HepG2 (cell line): ENCODE measurements around the gene ADAMTS17. TPM values are rescaled to one million over a fixed set of nuclear protein-coding genes. Genes with fewer than 3 reads are reported as not detected.

Experiments
- PRPF4 ChIP-seq: fragments of 200-400 bp; formaldehyde crosslinking; IDR thresholded peaks from 2 replicates; pipeline ENCODE4 v1.6.1; 2016; ENCODE audit warnings: low read length, low read depth; ENCODE audit not compliant: poor library complexity, severe bottlenecking
- ZNF407 ChIP-seq: sonication (generic); formaldehyde crosslinking; IDR thresholded peaks from one replicate; pipeline ENCODE4 v1.5.1; 2020; ENCODE audit warnings: mild to moderate bottlenecking, missing genetic modification reagents; ENCODE audit errors: not compliant biosample characterization
- ZNF530 ChIP-seq: sonication (generic); formaldehyde crosslinking; IDR thresholded peaks from 2 replicates; pipeline ENCODE4 v1.5.0; 2020; ENCODE audit warnings: low read depth, mild to moderate bottlenecking, missing genetic modification reagents
- polyA plus RNA-seq, 8 experiments: library from polyadenylated mRNA; depleted of rRNA in 3 of 8; stranded (reverse) in 7 of 8; unstranded in 1 of 8; fragments of >200 nt; fragmentation: Illumina TruSeq in 4 of 8; extraction: Trizol in 4 of 8; gene quantifications; 2 replicates each; pipeline versions ENCODE4 v1.2.1 to v1.2.3, GENCODE V29; 2011 to 2016; ENCODE audit warnings: low read depth in 4 of 8, missing spikeins in 1 of 8, mixed read lengths in 1 of 8; ENCODE audit not compliant: insufficient read depth in 1 of 8
- total RNA-seq, 5 experiments: library from RNA; depleted of rRNA; stranded (reverse); fragments of >200 nt; fragmentation: Illumina TruSeq; extraction: Trizol; gene quantifications; 2 replicates each; pipeline ENCODE4 v1.2.3, GENCODE V29; 2016; ENCODE audit warnings: low read depth in 1 of 5
- TF ChIP-seq, protein P1 (sequence below): sonication (generic); formaldehyde crosslinking; IDR thresholded peaks from 2 replicates; pipeline ENCODE4 v1.4.0; 2020; ENCODE audit warnings: mild to moderate bottlenecking, missing genetic modification reagents

Gene ADAMTS17
- total and polyA plus RNA-seq, 2 of the 13 experiments (the other 11 are each of a cell fraction or from before 2014, with no cell fraction given): 0.02 to 0.04 TPM

- TF ChIP-seq ZNF407 (CRISPR knock-in tag): no peak
- no peak for TF ChIP-seq PRPF4
- TF ChIP-seq, protein P1, sequence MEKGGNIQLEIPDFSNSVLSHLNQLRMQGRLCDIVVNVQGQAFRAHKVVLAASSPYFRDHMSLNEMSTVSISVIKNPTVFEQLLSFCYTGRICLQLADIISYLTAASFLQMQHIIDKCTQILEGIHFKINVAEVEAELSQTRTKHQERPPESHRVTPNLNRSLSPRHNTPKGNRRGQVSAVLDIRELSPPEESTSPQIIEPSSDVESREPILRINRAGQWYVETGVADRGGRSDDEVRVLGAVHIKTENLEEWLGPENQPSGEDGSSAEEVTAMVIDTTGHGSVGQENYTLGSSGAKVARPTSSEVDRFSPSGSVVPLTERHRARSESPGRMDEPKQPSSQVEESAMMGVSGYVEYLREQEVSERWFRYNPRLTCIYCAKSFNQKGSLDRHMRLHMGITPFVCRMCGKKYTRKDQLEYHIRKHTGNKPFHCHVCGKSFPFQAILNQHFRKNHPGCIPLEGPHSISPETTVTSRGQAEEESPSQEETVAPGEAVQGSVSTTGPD (CRISPR knock-in tag): no peak
- no peak for TF ChIP-seq ZNF530
Measured at GRCh38 chr15:100279849-100280248, 61.9 kb downstream of the ADAMTS17 start (continued).
